ENCODE data around the gene RBKS.

The RBKS gene

DNA sequence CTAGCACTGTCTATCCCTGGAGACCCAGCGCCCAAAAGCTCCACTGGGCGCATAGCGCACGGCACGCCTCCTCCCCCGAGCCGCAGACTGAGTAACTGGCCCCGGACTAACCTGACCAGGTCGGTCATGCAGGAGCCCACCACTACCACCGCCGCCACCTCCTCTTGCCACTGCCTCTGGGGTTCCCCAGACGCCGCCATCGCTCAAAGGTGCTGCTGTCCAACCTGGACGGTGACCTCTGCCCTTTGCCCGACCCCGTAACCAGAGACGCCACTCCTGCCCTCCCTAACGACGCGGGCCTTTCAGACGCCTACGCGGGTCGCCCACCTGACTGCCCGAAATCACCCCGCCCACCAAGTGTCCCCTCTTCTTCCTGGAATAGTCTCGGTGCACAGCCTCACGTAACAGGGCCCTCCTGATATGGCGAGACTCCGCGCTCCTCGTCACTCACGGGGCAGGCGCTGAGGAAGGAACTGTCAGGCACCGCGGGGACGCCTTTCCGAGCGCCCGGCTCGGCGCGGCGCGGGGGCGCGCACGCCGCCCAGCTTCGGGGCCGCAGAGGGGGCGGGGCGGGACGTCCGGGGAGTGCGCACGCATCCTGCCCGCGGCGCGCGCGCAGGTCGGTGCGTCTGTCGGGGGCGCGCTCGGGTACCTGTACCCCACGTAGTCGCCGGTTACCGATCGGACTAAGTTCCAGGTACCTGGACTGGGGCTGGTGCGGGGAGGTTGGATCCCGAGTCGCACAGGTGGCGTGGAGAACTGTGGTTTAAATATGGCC is at the start of gene RBKS, which contains the start of gene BABAM2:
TSS of gene RBKS (minus strand) at position 242 of the 778 bp plus-strand sequence. CDS start at position 200, 42 bp downstream.
TSS of gene BABAM2 (plus strand) at position 584 of the 778 bp plus-strand sequence. CDS start 3,828 bp downstream, outside the sequence.
- peak; percentile 90 to 91 for DNase-seq

- DNase-seq = no peak
These were observed 44.8 kb upstream of the RBKS start for GRCh38 chr2:27935026-27935425.

DNA sequence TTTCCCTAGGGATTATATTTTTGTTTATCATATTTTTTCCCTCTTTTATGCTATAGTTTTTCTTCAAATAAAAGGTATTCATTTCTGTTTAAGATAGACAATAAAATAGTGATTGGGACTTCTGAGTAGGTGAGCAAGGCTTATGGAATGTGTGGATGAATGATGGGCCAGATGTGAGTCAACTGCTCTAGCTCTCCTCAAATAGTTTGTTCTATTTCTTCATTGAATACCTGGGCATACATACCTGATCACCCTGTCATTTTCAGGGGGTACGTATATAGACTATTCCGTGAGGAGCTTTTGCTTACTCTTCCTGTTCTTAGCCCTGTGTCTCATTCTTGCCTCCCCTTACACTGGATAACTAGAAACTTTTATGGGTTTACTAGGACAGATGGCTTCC is 42.2 kb upstream of the RBKS start:
- no peak for DNase-seq

DNA sequence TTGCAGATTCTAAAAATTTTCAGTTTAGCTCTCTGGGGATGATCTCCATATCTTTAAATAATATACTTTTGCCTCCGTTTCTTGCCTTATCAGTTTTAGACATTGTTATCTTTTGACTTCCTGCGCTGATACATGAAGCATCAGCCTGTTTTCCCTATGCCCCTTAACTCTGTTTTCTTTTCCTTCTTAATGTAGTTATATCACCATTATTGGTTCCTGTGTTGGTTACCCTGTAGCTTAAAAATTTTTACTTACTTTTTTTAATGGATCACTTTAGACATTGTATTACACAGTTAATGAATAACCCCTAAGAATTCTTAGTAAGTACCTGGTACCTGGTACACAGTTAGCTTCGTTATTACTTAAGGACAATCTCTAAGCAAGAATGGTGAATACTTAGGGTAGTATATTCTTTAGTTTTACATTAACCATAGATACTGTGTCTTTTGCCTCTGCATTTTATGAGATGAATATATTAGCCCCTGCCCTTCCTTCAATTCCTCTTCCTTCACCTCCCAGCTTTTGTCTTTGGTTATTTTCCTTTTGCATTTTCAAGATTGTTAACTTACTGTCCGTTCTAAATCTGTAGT is 41.3 kb upstream of the RBKS start:
- no peak for DNase-seq

- DNase-seq = no peak
These were observed 39.8 kb upstream of the RBKS start for GRCh38 chr2:27929916-27930486.

- DNase-seq = no peak
These were observed 35.7 kb upstream of the RBKS start for GRCh38 chr2:27925766-27926472.

- DNase-seq = no peak
These were observed 32.7 kb upstream of the RBKS start for GRCh38 chr2:27922842-27923241.

- DNase-seq = no peak
These were observed 31.8 kb upstream of the RBKS start for GRCh38 chr2:27921880-27922547.

DNA sequence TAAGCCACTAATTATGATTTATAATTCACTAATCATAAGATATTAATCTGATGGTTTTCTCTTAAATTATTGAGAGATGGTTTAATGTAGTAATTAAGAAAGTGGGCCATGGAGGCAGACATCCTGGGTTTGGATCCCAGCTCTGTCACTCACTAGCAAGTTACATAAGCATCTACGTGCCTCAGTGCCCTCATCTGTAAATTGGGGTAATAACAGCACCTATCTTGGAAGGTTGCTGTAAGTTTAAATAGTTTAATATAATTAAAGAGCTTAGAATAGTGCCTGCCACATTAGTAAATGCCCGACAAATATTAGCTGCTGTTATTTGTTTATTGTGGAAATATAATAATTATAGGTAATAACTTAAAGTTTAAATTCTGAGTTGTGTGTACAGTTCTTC is 31.2 kb upstream of the RBKS start:
- DNase-seq = no peak

DNA sequence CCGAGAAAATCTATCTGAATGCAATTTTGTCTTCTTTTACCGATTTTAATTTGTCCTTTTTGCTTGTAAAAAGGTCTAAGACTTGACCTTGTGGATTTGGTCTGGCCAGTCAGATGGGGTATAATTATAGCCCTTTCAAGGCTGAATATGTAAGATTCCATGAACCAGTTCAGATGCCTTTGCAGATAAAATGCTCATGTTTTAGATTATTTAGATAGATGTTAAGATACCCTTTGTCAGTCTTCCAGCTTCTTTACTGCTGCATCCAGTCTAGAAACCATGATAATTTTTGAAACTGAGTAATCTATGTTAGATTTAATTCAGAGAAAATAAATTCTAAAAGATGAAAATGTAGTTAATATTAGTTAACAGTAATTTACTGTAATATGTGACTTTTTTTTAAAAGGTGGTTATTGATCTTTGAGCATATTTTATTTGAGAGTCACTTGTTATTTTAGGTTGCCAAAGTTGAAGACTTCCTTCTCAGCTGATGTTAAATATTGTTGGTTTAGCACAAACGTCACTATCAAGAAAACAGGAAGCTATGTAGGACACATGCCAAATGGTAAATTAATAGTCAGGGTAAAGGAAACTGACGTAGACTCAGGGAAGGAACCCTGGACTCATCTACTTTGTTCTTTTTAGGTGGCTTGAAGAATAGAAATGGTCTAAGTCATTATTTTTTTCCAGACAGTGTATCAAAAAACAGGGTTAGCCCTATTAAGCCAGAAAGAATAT is 30.1 kb upstream of the RBKS start:
- no peak for DNase-seq

- no peak for DNase-seq
These were observed 26.3 kb upstream of the RBKS start for GRCh38 chr2:27916293-27916995.

- DNase-seq = no peak
These were observed 25.7 kb upstream of the RBKS start for GRCh38 chr2:27915874-27916273.

GRCh38 chr2:27915191-27915590 is 25.0 kb upstream of the RBKS start:
- DNase-seq = no peak

DNA sequence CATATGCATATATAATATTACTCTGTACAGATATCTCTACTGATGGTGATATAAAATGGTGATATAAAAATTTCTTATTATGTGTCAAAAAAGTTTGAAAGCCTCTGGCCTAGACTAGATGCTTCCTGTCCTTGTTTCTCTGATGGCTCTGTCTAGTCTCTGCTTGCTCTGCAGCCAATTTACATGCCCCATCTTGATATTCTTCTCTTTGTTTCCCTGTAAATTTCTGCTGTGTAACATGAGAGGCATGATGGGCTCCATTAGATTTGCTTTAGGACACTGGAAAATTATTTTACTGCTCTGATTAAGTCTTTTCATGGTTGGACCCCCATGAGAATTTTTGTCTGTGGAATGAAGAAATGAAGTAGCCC is 24.6 kb upstream of the RBKS start:
- no peak for DNase-seq

GRCh38 chr2:27914041-27914804 is 24.0 kb upstream of the RBKS start:
- DNase-seq = no peak

- no peak for DNase-seq
These were observed 22.3 kb upstream of the RBKS start for GRCh38 chr2:27912512-27912911.

DNA sequence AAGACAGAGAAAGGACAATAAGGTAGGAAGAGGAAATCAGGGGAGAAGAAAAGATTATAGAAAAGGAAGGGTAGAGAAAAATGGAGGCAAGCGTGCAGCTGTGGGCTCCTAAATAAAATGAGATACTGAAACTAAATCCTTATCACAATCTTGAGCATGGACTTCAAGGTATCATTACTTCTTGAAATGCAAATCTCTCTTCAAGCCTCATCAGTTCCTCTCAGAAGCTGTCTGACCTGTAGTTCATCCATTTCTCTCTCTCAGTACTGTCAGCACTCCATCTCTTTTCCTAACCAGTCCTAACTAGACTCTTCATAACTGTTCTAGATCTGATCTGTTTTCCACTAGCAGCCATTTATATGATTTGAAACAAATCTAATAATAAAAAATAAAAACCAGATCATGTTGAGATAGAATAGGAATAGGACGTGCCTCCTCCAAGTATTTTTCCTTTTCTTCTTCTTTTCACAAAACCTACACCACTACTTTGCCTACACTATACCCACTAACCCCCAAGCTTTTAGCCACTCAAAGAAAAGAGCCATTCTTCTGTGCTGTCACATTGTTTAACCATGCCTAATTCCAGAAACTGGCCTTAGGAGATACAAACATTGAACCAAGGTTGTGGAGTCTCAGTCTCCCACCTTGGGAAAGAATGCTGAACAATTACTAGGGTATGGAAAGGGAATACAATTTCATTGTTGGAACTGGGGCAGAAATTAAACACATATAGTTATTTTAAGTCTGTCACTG is 21.4 kb upstream of the RBKS start:
- no peak for DNase-seq

DNA sequence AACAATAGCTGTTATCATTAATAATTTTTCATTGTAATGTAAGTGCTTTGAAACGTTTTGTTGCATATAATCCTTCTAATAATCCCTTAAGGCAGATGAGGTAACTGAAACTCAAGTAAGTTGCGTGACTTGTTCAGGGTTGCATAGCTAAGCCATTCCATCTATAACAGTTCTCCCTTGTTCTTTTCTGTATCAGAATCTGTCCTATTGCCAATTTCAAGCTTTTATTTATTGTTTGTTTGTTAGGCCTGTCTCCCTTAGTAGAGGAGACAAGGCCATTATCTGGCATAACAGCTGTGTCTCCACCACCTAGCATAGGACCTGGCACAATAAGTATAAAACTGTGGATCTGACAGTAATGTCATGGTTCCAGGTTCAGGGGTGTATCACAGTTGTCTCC is 19.7 kb upstream of the RBKS start:
- DNase-seq = no peak

- no peak for DNase-seq
These were observed 17.4 kb upstream of the RBKS start for GRCh38 chr2:27907547-27907946.

DNA sequence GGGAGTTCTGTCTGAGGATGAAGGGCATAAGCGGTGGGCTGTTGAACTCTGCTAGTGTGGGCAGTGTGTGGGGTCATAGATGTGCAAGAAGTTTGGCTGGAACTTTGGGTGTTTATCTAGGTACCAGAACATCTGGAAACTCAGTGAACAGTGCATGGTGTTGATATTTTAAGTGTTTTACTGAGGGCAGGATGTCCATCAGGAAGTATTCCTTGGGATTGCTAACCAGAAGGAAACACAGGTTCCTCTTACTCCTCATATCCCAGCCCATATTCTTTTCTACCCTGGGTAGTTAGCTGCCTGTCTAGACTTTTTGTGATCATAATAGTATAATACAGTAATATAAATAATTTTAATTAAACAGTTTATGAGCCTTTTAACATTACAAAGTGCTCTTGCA is 15.9 kb upstream of the RBKS start:
- DNase-seq = no peak
